Spleen (tissue), 11 donors: ENCODE data around the gene ABCB9. TPM values are rescaled to one million over a fixed set of nuclear protein-coding genes. Genes with fewer than 3 reads are reported as not detected.
"Not testable (repeated sequence)": the region's sequence is repeated elsewhere in the genome, so short reads cannot be mapped to it uniquely, and the experiment has no call there.

Experiments used
- DNase-seq: peaks from one replicate; pipeline ENCODE4 v3.0.0-alpha.2; 2020
- H3K27ac ChIP-seq, 8 donors: fragments of 200-600 bp; sonication (generic) in 7 of 8; 1 replicate in 4 of 8; 2 replicates in 4 of 8; pipeline versions ENCODE4 v1.5.0 to v1.8.0; 2016 to 2021; ENCODE audit warnings: inconsistent platforms in 4 of 8, mild to moderate bottlenecking in 4 of 8, moderate library complexity in 1 of 8
- H3K27me3 ChIP-seq, 7 donors: fragments of 200-600 bp; sonication (generic) in 6 of 7; replicated peaks in 1 of 7; 1 replicate in 4 of 7; 2 replicates in 3 of 7; pipeline versions ENCODE4 v1.5.0 to v1.8.0; 2016 to 2021; ENCODE audit warnings: inconsistent platforms in 3 of 7, mild to moderate bottlenecking in 1 of 7
- H3K36me3 ChIP-seq, 6 donors: fragments of 200-600 bp; sonication (generic) in 5 of 6; 1 replicate in 4 of 6; 2 replicates in 2 of 6; pipeline versions ENCODE4 v1.5.0 to v1.8.0; 2016 to 2021; ENCODE audit warnings: inconsistent platforms in 2 of 6
- H3K4me1 ChIP-seq, 6 donors: fragments of 200-600 bp; sonication (generic) in 5 of 6; 1 replicate in 3 of 6; 2 replicates in 3 of 6; pipeline versions ENCODE4 v1.5.0 to v1.8.0; 2016 to 2021; ENCODE audit warnings: inconsistent platforms in 3 of 6
- H3K4me3 ChIP-seq, 8 donors: fragments of 200-600 bp; sonication (generic) in 7 of 8; 1 replicate in 4 of 8; 2 replicates in 4 of 8; pipeline versions ENCODE4 v1.5.0 to v1.8.0; 2016 to 2021; ENCODE audit warnings: inconsistent platforms in 4 of 8, mild to moderate bottlenecking in 4 of 8, moderate library complexity in 2 of 8
- H3K9me3 ChIP-seq, 8 donors: fragments of 200-600 bp; sonication (generic) in 7 of 8; 1 replicate in 4 of 8; 2 replicates in 4 of 8; pipeline versions ENCODE4 v1.5.0 to v1.8.0; 2016 to 2021; ENCODE audit warnings: inconsistent platforms in 4 of 8
- CTCF ChIP-seq, 11 experiments: fragments of 200-600 bp in 7 of 11; fragments of 450-650 bp in 4 of 11; sonication (generic) in 4 of 11; IDR thresholded peaks in 8 of 11; conservative IDR thresholded peaks in 3 of 11; 1 replicate in 7 of 11; 2 replicates in 4 of 11; pipeline versions ENCODE4 v1.4.0 to v1.8.0; 2016 to 2021; ENCODE audit warnings: antibody characterized with exemption in 11 of 11, inconsistent platforms in 4 of 11, mild to moderate bottlenecking in 1 of 11
- POLR2A ChIP-seq, 3 donors: fragments of 450-650 bp; IDR thresholded peaks; one replicate each; pipeline ENCODE4 v1.5.1; 2017; ENCODE audit warnings: antibody characterized with exemption in 3 of 3, mild to moderate bottlenecking in 1 of 3
- POLR2AphosphoS5 ChIP-seq, 3 donors: sonication (generic); formaldehyde crosslinking; IDR thresholded peaks; one replicate each; pipeline ENCODE4 v1.5.1; 2017; ENCODE audit warnings: antibody characterized with exemption in 3 of 3
- WGBS, 5 donors: extraction: QIAGEN DNeasy Blood & Tissue Kit in 3 of 5; methylation state at CpG; one replicate each; pipeline versions ENCODE4 v1.1.5 to v1.1.7; 2013 to 2018; 5-methylcytosine and 5-hydroxymethylcytosine counted together
- intact Hi-C: fragments of 100-400 bp; cut with DNase I; formaldehyde crosslinking; loops from one replicate; pipeline ENCODE4 v1.15.0; 2023; ENCODE audit warnings: low total_unique reads
- polyA plus RNA-seq, 3 donors: library from polyadenylated mRNA; stranded (reverse); fragments of 200-250 nt; gene quantifications; one replicate each; pipeline ENCODE4 v1.2.1, GENCODE V29; 2013
- total RNA-seq, 7 donors: library from RNA; depleted of rRNA in 3 of 7; stranded (reverse); fragments of >200 nt in 3 of 7; fragmentation: NEBNext Ultra II Directional in 4 of 7; extraction: Animal tissue kit (Norgen Biotek cat#: 25700) in 4 of 7; gene quantifications; one replicate each; pipeline versions ENCODE4 v1.1.0 to v1.2.1, GENCODE V29; 2016 to 2021
- donor health status: healthy with polysubstance abuse.
- donor health status: DM: no; HTN: no; CAD: no; lungs with moderate emphysema.
- donor health status: DM: no; HTN: no; CAD: no.
- donor health status: Bipolar disorder and iron deficiency.
- donor health status: healthy.
- donor health status: DM: no; HTN: no; CAD: no.
- donor health status: DM: yes; HTN: yes; CAD: no.

ABCB9 gene
- total and polyA plus RNA-seq, 10 donors, result 1.5 to 6.2 (median 4.5) TPM

- H3K36me3 ChIP-seq, result no peaks in the 10 kb centered on the region
- H3K27ac ChIP-seq, result no peak overlapping the region
- no peaks in the 10 kb centered on the region for H3K9me3 ChIP-seq
- H3K4me1 ChIP-seq, result peaks cover 0 to 11% (median 2%) of the 10 kb centered on the region in 6 donors
- no peak overlapping the region for H3K4me3 ChIP-seq
- DNase-seq, result no peak
- TF ChIP-seq POLR2AphosphoS5 (IDR thresholded peaks at IDR 0.05), result no peak
- TF ChIP-seq POLR2A (IDR thresholded peaks at IDR 0.05), result no peak
- TF ChIP-seq CTCF (IDR thresholded peaks at IDR 0.05 in 8 of 11, conservative IDR thresholded peaks at IDR 0.05 in 3 of 11), result no peak
- 75 to 86% (median 79%) methylated on average over 2 of the region's 2 CpGs for WGBS, 5 donors
- intact Hi-C loops, result no loop called here
- H3K27me3 ChIP-seq, result no peaks in the 10 kb centered on the region
Observed at GRCh38 chr12:122918827-122919226, 47.4 kb downstream of the ABCB9 start.

GRCh38 chr12:122917507-122918121 is 48.6 kb downstream of the ABCB9 start:
- TF ChIP-seq POLR2AphosphoS5 (IDR thresholded peaks at IDR 0.05) (no peak), CTCF (IDR thresholded peaks at IDR 0.05 in 8 of 11, conservative IDR thresholded peaks at IDR 0.05 in 3 of 11) (no peak), POLR2A (IDR thresholded peaks at IDR 0.05) (no peak)
- Histone ChIP-seq H3K4me1 (peaks cover 0 to 11% (median 2%) of the 10 kb centered on the region in 6 donors), H3K9me3 (no peaks in the 10 kb centered on the region), H3K27me3 (no peaks in the 10 kb centered on the region), H3K27ac (peak overlapping the region in 2 of 8 donors; percentile 3 to 50), H3K4me3 (no peak overlapping the region), H3K36me3 (no peaks in the 10 kb centered on the region)
- 43 to 54% (median 46%) methylated on average over 6 to 9 of the region's 9 CpGs for WGBS, 5 donors
- DNase-seq, result no peak
- intact Hi-C loops, result no loop called here

- no peak for TF ChIP-seq POLR2A (IDR thresholded peaks at IDR 0.05)
- peak in 2 of 3 donors; percentile 33 to 55 for TF ChIP-seq POLR2AphosphoS5 (IDR thresholded peaks at IDR 0.05)
- Histone ChIP-seq H3K27ac (peak overlapping the region in 2 of 8 donors; percentile 35 to 41), H3K9me3 (no peaks in the 10 kb centered on the region), H3K27me3 (no peaks in the 10 kb centered on the region), H3K4me1 (peaks cover 0 to 14% (median 0%) of the 10 kb centered on the region in 6 donors), H3K4me3 (no peak overlapping the region), H3K36me3 (no peaks in the 10 kb centered on the region)
- WGBS, 5 donors, result 64 to 80% (median 73%) methylated on average over 12 of the region's 12 CpGs
- intact Hi-C loops, result no loop called here
- no peak for DNase-seq
Observed at GRCh38 chr12:122909442-122910288, 56.6 kb downstream of the ABCB9 start.

GRCh38 chr12:122908915-122909314 is 57.3 kb downstream of the ABCB9 start:
- H3K9me3 ChIP-seq, result no peaks in the 10 kb centered on the region
- H3K36me3 ChIP-seq, result no peaks in the 10 kb centered on the region
- WGBS, 5 donors, result 87 to 98% (median 94%) methylated on average over 6 of the region's 6 CpGs
- no peak overlapping the region for H3K27ac ChIP-seq
- peaks cover 0 to 20% (median under 1%) of the 10 kb centered on the region in 6 donors for H3K4me1 ChIP-seq
- H3K27me3 ChIP-seq, result no peaks in the 10 kb centered on the region
- intact Hi-C loops, result no loop called here
- H3K4me3 ChIP-seq, result no peak overlapping the region
- TF ChIP-seq POLR2A (IDR thresholded peaks at IDR 0.05) (no peak), CTCF (IDR thresholded peaks at IDR 0.05 in 8 of 11, conservative IDR thresholded peaks at IDR 0.05 in 3 of 11) (no peak), POLR2AphosphoS5 (IDR thresholded peaks at IDR 0.05) (no peak)
- no peak for DNase-seq

- H3K36me3 ChIP-seq, H3K27me3 ChIP-seq, DNase-seq, intact Hi-C loops, H3K9me3 ChIP-seq, H3K4me3 ChIP-seq: not testable (repeated sequence)
- Histone ChIP-seq H3K27ac (peak overlapping the region in 5 of 8 donors; percentile 56 to 84 (median 75)), H3K4me1 (peaks cover 7 to 55% (median 31%) of the 10 kb centered on the region in 6 donors)
- 93 to 97% (median 94%) methylated on average over 5 of the region's 5 CpGs for WGBS, 5 donors
Observed at GRCh38 chr12:122905258-122905657, 61.0 kb downstream of the ABCB9 start.
